ENCODE results near the gene IGSF9B.
A peak's percentile ranks its signal among the peaks of the same experiment; 100 is the strongest.

The IGSF9B gene

GRCh38 chr11:133938166-133938565, 18.6 kb downstream of the IGSF9B start:
- no peak for DNase-seq (ENCODE audit: low spot score)

DNA sequence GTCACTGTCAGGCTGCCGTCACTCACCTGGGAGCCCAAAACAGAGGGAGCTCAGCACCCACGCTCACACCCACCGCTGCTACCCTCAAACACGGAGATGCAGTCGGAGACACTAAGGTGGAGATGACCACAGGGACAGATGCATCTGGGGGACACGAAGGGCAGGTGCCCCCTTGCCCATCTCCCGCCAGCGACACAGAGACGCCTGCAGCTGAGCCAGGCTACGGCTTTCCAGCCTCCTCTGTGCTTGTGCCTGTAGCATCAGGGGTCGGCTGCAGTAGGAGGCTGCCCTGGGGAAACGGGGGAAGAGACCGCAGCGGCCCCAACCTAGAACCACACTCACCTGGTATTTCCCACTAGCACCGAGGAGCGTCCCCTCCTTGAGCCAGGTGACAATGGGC, 19.3 kb downstream of the IGSF9B start:
- no peak for DNase-seq (ENCODE audit: low spot score)

DNA sequence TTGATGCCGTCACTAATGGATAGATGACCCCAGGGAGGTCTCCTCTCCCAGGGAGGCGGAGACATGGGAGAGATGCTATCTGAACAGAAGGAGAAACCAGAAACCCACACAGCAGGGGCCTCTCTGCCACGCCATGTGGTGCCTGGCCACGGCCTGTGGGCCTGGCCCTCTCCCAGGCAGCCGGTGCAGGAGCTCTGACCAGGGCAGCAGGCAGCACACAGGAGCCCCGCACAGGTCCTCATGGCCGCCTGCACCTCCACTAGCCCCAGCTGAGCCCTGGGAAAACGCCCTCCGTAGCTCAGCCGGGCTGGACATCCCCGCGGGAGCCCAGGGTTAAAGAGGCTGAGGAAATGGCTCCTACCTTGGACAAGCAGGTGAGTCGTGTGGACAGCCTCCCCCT, 19.8 kb downstream of the IGSF9B start:
- no peak for DNase-seq (ENCODE audit: low spot score)

DNA sequence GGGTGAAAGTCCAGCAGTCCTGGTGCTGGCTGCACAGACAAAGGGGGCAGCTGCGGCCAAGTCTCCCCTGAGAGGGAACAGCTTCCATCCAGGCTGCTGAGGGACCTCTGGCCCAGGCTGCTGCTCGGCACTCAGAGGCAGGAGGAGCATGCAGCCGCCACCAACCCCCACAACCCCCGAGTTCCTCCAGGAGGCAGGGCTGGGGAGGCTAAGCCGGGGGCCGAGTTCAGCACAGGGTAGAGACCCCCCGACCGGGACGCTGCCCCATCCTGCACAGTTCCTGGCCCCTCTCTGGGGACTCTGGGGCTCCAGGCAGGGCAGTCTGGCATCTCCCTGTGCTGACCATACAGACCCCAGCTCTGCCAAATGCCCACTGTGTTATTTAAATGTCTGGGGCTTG, 20.2 kb downstream of the IGSF9B start:
- no peak for DNase-seq (ENCODE audit: low spot score)

- DNase-seq (ENCODE audit: low spot score) = no peak
These were observed 20.6 kb downstream of the IGSF9B start for GRCh38 chr11:133936136-133936535.

DNA sequence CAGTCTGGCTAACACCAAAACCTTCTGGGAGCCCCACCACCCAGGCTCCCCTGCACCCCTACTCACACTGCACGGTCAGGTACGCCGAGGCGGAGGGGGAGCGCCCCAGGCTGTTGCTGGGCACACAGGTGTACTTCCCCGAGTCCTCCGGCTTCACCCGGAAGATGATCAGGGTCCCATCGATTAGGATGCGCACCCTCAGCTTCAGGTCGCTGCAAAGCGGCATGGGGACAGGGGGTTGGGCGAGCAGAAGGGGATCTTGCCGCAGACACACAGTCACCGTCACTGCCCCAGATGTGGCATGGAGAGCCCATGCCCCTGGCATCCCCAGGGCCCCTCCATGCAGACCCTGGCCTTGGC, 21.2 kb downstream of the IGSF9B start:
- DNase-seq (ENCODE audit: low spot score) = no peak

GRCh38 chr11:133934599-133935550, 21.9 kb downstream of the IGSF9B start:
- peak; percentile 16 for DNase-seq (ENCODE audit: low spot score)

GRCh38 chr11:133934096-133934495, 22.7 kb downstream of the IGSF9B start:
- DNase-seq (ENCODE audit: low spot score) = no peak

- no peak for DNase-seq (ENCODE audit: low spot score)
These were observed 25.2 kb downstream of the IGSF9B start for GRCh38 chr11:133931449-133932060.

- no peak for DNase-seq (ENCODE audit: low spot score)
These were observed 25.9 kb downstream of the IGSF9B start for GRCh38 chr11:133930767-133931448.

DNA sequence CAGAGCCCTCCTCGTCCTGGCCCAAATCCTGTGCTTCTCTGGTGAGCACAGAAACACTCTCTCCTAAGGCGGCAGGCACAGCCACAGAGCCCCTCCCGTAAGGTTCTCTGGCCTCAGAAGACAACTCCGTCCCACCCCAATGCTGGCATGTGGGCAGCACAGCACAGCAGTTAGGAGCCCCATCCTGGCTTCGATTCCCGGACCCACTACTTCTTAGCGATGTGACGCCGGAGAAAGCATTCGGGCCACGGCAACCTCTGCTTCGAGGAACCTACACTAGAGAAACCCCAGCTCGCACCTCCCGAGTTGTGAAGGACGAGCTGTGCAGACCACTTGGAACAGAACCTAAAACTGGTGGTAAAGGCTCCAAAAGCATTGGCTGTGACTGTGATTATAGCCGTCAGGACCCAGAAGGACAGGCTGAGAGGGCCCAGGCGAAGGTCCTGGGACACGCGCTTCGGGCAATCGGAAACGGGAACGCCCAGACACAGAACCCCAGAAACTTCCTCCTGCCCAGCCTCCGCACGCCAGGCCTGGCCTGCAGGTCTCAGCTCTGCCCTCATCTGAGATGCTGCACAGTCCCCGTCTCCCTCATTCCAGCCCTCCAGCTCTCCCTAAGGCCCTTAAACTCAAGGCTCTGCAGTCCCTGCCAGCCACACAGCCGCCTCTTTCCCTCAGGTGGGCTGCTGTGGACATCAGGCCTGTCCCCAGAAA, 26.6 kb downstream of the IGSF9B start:
- DNase-seq (ENCODE audit: low spot score) = no peak

DNA sequence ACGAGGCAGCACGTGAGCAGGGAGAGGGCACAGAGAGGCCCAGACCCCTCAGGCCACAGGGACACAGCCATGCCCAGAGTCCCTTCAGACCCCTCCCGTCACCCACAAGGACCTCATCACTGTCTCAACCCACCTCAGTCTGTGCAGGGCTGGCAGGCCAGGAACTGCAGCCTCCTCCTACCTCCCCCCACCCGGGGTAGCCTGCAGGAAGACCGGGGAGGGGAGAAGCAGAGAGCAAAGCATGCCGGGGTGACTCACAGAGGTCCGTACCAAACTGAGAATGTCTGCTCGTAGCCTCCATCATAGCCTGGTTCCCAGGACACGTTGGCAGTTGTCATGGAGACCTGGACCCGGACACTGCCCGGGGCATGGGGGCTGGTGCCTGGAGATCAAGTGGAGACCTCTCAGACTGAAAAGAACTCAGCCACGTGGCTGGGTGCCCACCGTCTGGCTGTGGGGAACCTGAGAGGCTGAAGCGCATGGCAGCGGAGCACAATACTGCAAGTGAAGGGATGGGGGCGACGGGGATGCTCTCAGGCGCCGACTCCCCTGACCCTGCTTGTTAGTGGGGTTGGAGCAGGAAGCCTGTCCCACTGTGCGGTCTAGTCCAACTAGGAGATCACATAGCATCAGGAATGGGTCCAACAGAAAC, 27.2 kb downstream of the IGSF9B start:
- DNase-seq (ENCODE audit: low spot score) = no peak

GRCh38 chr11:133928628-133929059, 28.1 kb downstream of the IGSF9B start:
- DNase-seq (ENCODE audit: low spot score) = no peak

GRCh38 chr11:133927690-133928627, 28.8 kb downstream of the IGSF9B start:
- DNase-seq (ENCODE audit: low spot score) = peak; percentile 38

GRCh38 chr11:133926466-133927246, 30.1 kb downstream of the IGSF9B start:
- DNase-seq (ENCODE audit: low spot score) = no peak

DNA sequence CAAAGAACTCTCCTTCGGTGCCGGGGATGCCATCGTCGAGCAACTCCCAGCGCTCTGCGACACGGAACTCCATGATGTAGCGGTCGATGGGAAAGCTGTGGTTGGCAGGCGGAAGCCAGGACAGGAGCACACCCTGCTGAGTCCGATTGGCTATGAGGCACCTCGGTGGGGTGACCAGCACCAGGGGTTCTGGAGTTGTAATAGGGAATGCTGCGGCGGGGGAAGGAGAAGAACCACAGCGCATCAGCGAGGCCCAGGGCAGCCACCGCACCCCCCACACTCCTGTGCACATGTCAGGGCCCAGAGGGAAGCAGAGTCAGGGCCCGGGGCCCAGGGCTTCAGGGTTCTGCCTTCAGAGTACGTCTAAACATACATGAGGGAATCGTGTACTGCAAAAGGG, 31.0 kb downstream of the IGSF9B start:
- DNase-seq (ENCODE audit: low spot score) = no peak

DNA sequence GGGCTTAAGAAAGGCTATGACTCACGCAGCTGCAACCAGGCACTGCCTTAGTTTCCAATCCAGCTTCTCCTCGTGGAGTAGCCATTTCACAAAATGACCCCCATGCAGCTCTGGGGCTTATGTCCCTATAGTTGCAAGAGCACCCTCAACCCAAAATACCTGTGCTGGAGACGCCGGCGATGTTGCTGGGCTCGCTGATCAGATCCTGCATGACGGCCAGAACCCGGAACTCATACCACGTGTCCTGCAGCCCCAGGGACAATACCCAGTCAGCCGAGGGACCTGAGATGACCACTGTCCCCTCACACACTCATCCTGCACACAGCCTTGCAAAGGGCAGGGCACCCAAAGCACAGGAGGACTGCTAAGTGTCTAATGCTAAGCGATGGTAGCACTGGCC, 32.1 kb downstream of the IGSF9B start:
- no peak for DNase-seq (ENCODE audit: low spot score)

DNA sequence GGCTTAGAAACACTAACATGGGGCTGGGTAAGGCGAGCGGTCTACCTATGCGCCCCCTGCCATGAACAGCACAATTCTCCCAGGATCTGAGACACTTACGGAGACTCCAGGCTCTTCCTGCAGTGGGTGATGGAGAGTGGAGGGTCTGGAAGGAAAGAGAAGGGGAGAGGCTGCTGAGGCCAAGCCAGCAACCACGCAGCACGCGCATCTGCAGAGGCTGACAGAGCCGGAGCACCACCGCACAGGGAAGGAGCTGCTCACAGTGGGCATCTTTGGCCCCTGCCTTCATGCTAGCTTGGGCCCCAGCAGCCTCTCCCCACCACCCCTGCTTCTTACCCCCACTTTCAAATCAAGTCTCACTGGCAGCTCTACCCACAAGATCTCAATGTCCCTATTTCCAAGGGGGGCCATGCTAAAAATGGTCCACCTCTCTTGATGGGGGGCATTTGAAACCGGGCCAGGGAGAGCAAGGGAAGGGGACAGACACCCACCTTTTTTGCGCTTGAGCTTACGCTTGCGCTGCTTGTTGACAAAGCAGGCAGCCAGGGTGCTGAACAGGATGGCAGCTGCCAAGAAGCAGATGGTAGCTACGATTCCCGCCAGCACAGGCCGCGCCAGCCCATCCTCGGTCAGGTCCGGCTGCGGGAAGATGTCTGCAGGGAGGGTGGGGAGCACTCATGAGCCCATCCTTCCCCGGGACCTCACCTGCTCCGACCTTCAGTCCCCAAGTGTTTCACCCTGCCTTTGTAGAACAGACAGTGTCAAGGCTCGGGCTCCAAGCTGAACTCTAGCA, 34.5 kb downstream of the IGSF9B start:
- DNase-seq (ENCODE audit: low spot score) = no peak

DNA sequence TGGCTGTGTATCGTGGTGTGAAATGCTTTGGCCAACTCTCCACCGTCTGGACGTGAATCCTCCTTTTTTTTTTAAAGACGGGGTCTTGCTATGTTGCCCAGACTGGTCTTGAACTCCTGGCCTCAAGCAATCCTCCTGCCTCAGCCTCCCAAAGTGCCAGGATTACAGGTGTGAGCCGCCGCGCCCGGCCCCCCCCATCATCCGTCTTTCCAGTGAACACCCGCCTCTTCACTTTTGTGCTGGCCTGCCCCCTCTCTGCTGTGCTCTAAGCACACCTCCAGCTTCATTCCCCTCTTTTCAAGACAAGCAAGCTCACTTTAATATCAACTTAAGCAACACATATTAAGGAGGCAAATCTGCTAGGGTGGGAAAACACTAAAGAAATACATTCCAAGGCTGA, 35.3 kb downstream of the IGSF9B start:
- no peak for DNase-seq (ENCODE audit: low spot score)
